K562 (cell line): ENCODE results near the gene GLTP.

ENCODE experiments used
- BCL6 ChIP-seq: fragments of 250-450 bp; sonication (Bioruptor Pico); IDR thresholded peaks from 2 replicates; pipeline ENCODE4 v1.4.0; 2020
- BCLAF1 ChIP-seq, 2 experiments: fragments of 450-650 bp in 1 of 2; IDR thresholded peaks; 2 replicates each; pipeline ENCODE4 v1.6.1; 2011 to 2017; ENCODE audit warnings: low read depth in 2 of 2, antibody characterized with exemption in 1 of 2, borderline replicate concordance in 1 of 2, low read length in 1 of 2, mild to moderate bottlenecking in 1 of 2, mixed read lengths in 1 of 2; ENCODE audit not compliant: control insufficient read depth in 1 of 2
- CBFB ChIP-seq: sonication (generic); formaldehyde crosslinking; IDR thresholded peaks from 2 replicates; pipeline ENCODE4 v1.4.0; 2020; ENCODE audit warnings: mild to moderate bottlenecking, missing genetic modification reagents
- CC2D1A ChIP-seq: fragments of 450-650 bp; IDR thresholded peaks from 2 replicates; pipeline ENCODE4 v1.6.1; 2017; ENCODE audit warnings: mild to moderate bottlenecking
- CEBPB ChIP-seq: fragments of 450-650 bp; IDR thresholded peaks from 2 replicates; pipeline ENCODE4 v1.6.1; 2016; ENCODE audit warnings: missing genetic modification characterization, missing compliant biosample characterization
- CTCF ChIP-seq, 3 experiments: IDR thresholded peaks in 2 of 3; conservative IDR thresholded peaks in 1 of 3; 2 replicates each; pipeline ENCODE4 v1.5.1; 2011 to 2012; ENCODE audit warnings: low read length in 3 of 3, mild to moderate bottlenecking in 3 of 3, control low read depth in 2 of 3, improper control_type of control experiment in 1 of 3, inconsistent platforms in 1 of 3, low read depth in 1 of 3, mixed read lengths in 1 of 3, moderate library complexity in 1 of 3; ENCODE audit not compliant: insufficient read depth in 2 of 3
- FOXM1 ChIP-seq, 2 experiments: fragments of 450-650 bp in 1 of 2; sonication (generic) in 1 of 2; formaldehyde crosslinking in 1 of 2; IDR thresholded peaks; 2 replicates each; pipeline versions ENCODE4 v1.6.1 to v1.9.0; 2017 to 2022; ENCODE audit warnings: low read depth in 2 of 2, mild to moderate bottlenecking in 2 of 2, missing genetic modification reagents in 1 of 2, moderate library complexity in 1 of 2
- GABPA ChIP-seq: fragments of 200-800 bp; sonication (Bioruptor generic); conservative IDR thresholded peaks from 2 replicates; pipeline ENCODE4 v1.6.1; 2016; ENCODE audit warnings: low read depth, missing genetic modification characterization, missing compliant biosample characterization
- HBP1 ChIP-seq: fragments of 450-650 bp; formaldehyde crosslinking; IDR thresholded peaks from 2 replicates; pipeline ENCODE4 v1.4.0; 2022; ENCODE audit warnings: missing genetic modification characterization
- HDAC1 ChIP-seq, 2 experiments: fragments of 450-650 bp; IDR thresholded peaks; 2 replicates each; pipeline ENCODE4 v1.6.1; 2016 to 2017; ENCODE audit warnings: inconsistent platforms in 1 of 2, mild to moderate bottlenecking in 1 of 2, moderate library complexity in 1 of 2
- KDM2B ChIP-seq: fragments of 250-450 bp; sonication (Bioruptor Pico); IDR thresholded peaks from 2 replicates; pipeline ENCODE4 v1.8.0; 2021; ENCODE audit warnings: mild to moderate bottlenecking, moderate library complexity
- MAZ ChIP-seq, 2 experiments: fragments of 450-650 bp in 1 of 2; sonication (generic) in 1 of 2; formaldehyde crosslinking; IDR thresholded peaks in 1 of 2; conservative IDR thresholded peaks in 1 of 2; 2 replicates each; pipeline versions ENCODE4 v1.4.0 to v1.5.0; 2020; ENCODE audit warnings: mild to moderate bottlenecking in 1 of 2, missing genetic modification reagents in 1 of 2
- TBL1XR1 ChIP-seq, 2 experiments: IDR thresholded peaks; 2 replicates each; pipeline ENCODE4 v1.6.1; 2012; ENCODE audit warnings: improper control_type of control experiment in 2 of 2, low read length in 2 of 2, mild to moderate bottlenecking in 1 of 2

GRCh38 chr12:109900752-109901580 is 20.6 kb upstream of the GLTP start:
- TF ChIP-seq HDAC1 (IDR thresholded peaks at IDR 0.05): no peak
- no peak for TF ChIP-seq GABPA (tag)
- TF ChIP-seq CTCF (IDR thresholded peaks at IDR 0.05 in 2 of 3, conservative IDR thresholded peaks at IDR 0.05 in 1 of 3; ENCODE audit: insufficient read depth in 2 of 3, low read depth in 1 of 3, low read length in 3 of 3): no peak
- TF ChIP-seq CC2D1A: no peak
- no peak for TF ChIP-seq CEBPB (tag)
- TF ChIP-seq TBL1XR1 (IDR thresholded peaks at IDR 0.05; ENCODE audit: low read length in 2 of 2): no peak
- TF ChIP-seq CBFB (CRISPR knock-in tag): no peak
- TF ChIP-seq MAZ (CRISPR knock-in tag; conservative IDR thresholded peaks at IDR 0.05 in 1 of 2, IDR thresholded peaks at IDR 0.05 in 1 of 2): no peak
- no peak for TF ChIP-seq FOXM1 (IDR thresholded peaks at IDR 0.05; ENCODE audit: low read depth)
- no peak for TF ChIP-seq FOXM1 (CRISPR knock-in tag; IDR thresholded peaks at IDR 0.05; ENCODE audit: low read depth)
- no peak for TF ChIP-seq KDM2B (CRISPR knock-in tag)
- TF ChIP-seq HBP1 (CRISPR knock-in tag): no peak
- TF ChIP-seq BCL6: no peak
- TF ChIP-seq BCLAF1 (IDR thresholded peaks at IDR 0.05; ENCODE audit: borderline replicate concordance in 1 of 2, control insufficient read depth in 1 of 2, low read depth in 2 of 2, low read length in 1 of 2): no peak
